Measurements from ENCODE around the gene KDM4B.

KDM4B gene

GRCh38 chr19:5112175-5112574 lies 143.3 kb downstream of the KDM4B start:
- H3K4me3 ChIP-seq (ENCODE audit: control insufficient read depth, low read depth, low read length) = no peak overlapping the region
- TF ChIP-seq CTCF (IDR thresholded peaks at IDR 0.05; ENCODE audit: control insufficient read depth, insufficient read depth, low read depth, low read length, missing control alignments) = no peak
- no peak for DNase-seq (ENCODE audit: low read depth)

GRCh38 chr19:5112681-5113575 lies 144.0 kb downstream of the KDM4B start:
- H3K4me3 ChIP-seq (ENCODE audit: control insufficient read depth, low read depth, low read length) = no peak overlapping the region
- DNase-seq (ENCODE audit: low read depth) = peak; percentile 17
- no peak for TF ChIP-seq CTCF (IDR thresholded peaks at IDR 0.05; ENCODE audit: control insufficient read depth, insufficient read depth, low read depth, low read length, missing control alignments)

- no peak overlapping the region for H3K4me3 ChIP-seq (ENCODE audit: control insufficient read depth, low read depth, low read length)
- DNase-seq (ENCODE audit: low read depth) = no peak
- no peak for TF ChIP-seq CTCF (IDR thresholded peaks at IDR 0.05; ENCODE audit: control insufficient read depth, insufficient read depth, low read depth, low read length, missing control alignments)
Observed at GRCh38 chr19:5113633-5114586, 145.0 kb downstream of the KDM4B start.

- TF ChIP-seq CTCF (IDR thresholded peaks at IDR 0.05; ENCODE audit: control insufficient read depth, insufficient read depth, low read depth, low read length, missing control alignments) = no peak
- DNase-seq (ENCODE audit: low read depth) = no peak
- no peak overlapping the region for H3K4me3 ChIP-seq (ENCODE audit: control insufficient read depth, low read depth, low read length)
Observed at GRCh38 chr19:5114727-5115126, 145.8 kb downstream of the KDM4B start.

- no peak overlapping the region for H3K4me3 ChIP-seq (ENCODE audit: control insufficient read depth, low read depth, low read length)
- no peak for TF ChIP-seq CTCF (IDR thresholded peaks at IDR 0.05; ENCODE audit: control insufficient read depth, insufficient read depth, low read depth, low read length, missing control alignments)
- no peak for DNase-seq (ENCODE audit: low read depth)
Observed at GRCh38 chr19:5115351-5115750, 146.4 kb downstream of the KDM4B start.

- H3K4me3 ChIP-seq (ENCODE audit: control insufficient read depth, low read depth, low read length) = no peak overlapping the region
- peak; percentile 41 for DNase-seq (ENCODE audit: low read depth)
- TF ChIP-seq CTCF (IDR thresholded peaks at IDR 0.05; ENCODE audit: control insufficient read depth, insufficient read depth, low read depth, low read length, missing control alignments) = no peak
Observed at GRCh38 chr19:5115771-5116202, 146.9 kb downstream of the KDM4B start.
